Heart left ventricle (tissue), 16 donors: ENCODE data around the gene ST7. TPM values are rescaled to one million over a fixed set of nuclear protein-coding genes. Genes with fewer than 3 reads are reported as not detected.

Experiments used
- ATAC-seq, 4 donors: fragments of 200-7000 bp; cut with Tn5 transposase; one replicate each; pipeline ENCODE4 v1.9.1; 2020 to 2022; ENCODE audit warnings: moderate library complexity in 4 of 4, mild to moderate bottlenecking in 3 of 4, moderate number of reproducible peaks in 1 of 4
- DNase-seq, 5 donors: peaks; one replicate each; pipeline ENCODE4 v3.0.0-alpha.2; 2020
- H3K27ac ChIP-seq, 12 donors: fragments of 200-600 bp; sonication (generic) in 4 of 12; one replicate each; pipeline versions ENCODE4 v1.5.0 to v1.8.0; 2016 to 2022; ENCODE audit warnings: mild to moderate bottlenecking in 2 of 12
- H3K27me3 ChIP-seq, 9 donors: fragments of 200-600 bp; sonication (generic) in 2 of 9; one replicate each; pipeline versions ENCODE4 v1.5.1 to v1.8.0; 2016 to 2022; ENCODE audit warnings: mild to moderate bottlenecking in 3 of 9
- H3K36me3 ChIP-seq, 9 donors: fragments of 200-600 bp; sonication (generic) in 2 of 9; one replicate each; pipeline versions ENCODE4 v1.5.0 to v1.8.0; 2018 to 2022; ENCODE audit warnings: mild to moderate bottlenecking in 2 of 9
- H3K4me1 ChIP-seq, 12 donors: fragments of 200-600 bp; sonication (generic) in 4 of 12; one replicate each; pipeline versions ENCODE4 v1.5.0 to v1.8.0; 2016 to 2022; ENCODE audit warnings: mild to moderate bottlenecking in 3 of 12
- H3K4me3 ChIP-seq, 12 donors: fragments of 200-600 bp; sonication (generic) in 4 of 12; one replicate each; pipeline versions ENCODE4 v1.5.0 to v1.8.0; 2017 to 2022; ENCODE audit warnings: mild to moderate bottlenecking in 9 of 12, moderate library complexity in 4 of 12
- H3K9me3 ChIP-seq, 12 donors: fragments of 200-600 bp; sonication (generic) in 4 of 12; one replicate each; pipeline versions ENCODE4 v1.5.0 to v1.8.0; 2016 to 2022; ENCODE audit warnings: mild to moderate bottlenecking in 1 of 12
- CTCF ChIP-seq, 12 donors: fragments of 200-600 bp; sonication (generic) in 4 of 12; IDR thresholded peaks; one replicate each; pipeline versions ENCODE4 v1.5.0 to v1.8.0; 2018 to 2022; ENCODE audit warnings: antibody characterized with exemption in 12 of 12, mild to moderate bottlenecking in 5 of 12
- POLR2A ChIP-seq, 2 donors: fragments of 450-650 bp; IDR thresholded peaks; one replicate each; pipeline ENCODE4 v1.6.1; 2017; ENCODE audit warnings: antibody characterized with exemption in 2 of 2, mild to moderate bottlenecking in 2 of 2, moderate library complexity in 2 of 2
- WGBS, 4 donors: extraction: QIAGEN DNeasy Blood & Tissue Kit in 2 of 4; methylation state at CpG; one replicate each; pipeline versions ENCODE4 v1.1.5 to v1.1.7; 2013 to 2018; 5-methylcytosine and 5-hydroxymethylcytosine counted together
- intact Hi-C, 10 donors: fragments of 100-400 bp; cut with DNase I; formaldehyde crosslinking; loops; one replicate each; pipeline versions ENCODE4 v1.11.1 to v1.14.2; 2022
- polyA plus RNA-seq, 2 donors: library from polyadenylated mRNA; stranded (reverse); fragments of 200-250 nt; gene quantifications; one replicate each; pipeline ENCODE4 v1.2.3, GENCODE V29; 2013
- total RNA-seq, 9 donors: library from RNA; depleted of rRNA in 2 of 9; stranded (reverse); fragments of >200 nt in 2 of 9; fragmentation: NEBNext Ultra II Directional in 3 of 9; extraction: Animal tissue kit (Norgen Biotek cat#: 25700) in 3 of 9; gene quantifications; one replicate each; pipeline versions ENCODE4 v1.1.0 to v1.2.4, GENCODE V29; 2016 to 2023
- donor health status: ischemic (EF 13 %, LVEDD 7.1; RV severe dilation, severe dysfunction).
- donor health status: healthy with polysubstance abuse.
- donor health status: DM: no; HTN: yes; CAD: no.
- donor health status: DM: no; HTN: no; CAD: no.
- donor health status: ischemic (EF 25% LVEDD 6.9; RV normal size, moderate dysfunction).
- donor health status: ischemic (EF 25% LVEDD 5.7; RV mildly dilated, moderate dysfunction).
- donor health status: healthy.
- donor health status: DM: yes; HTN: yes; CAD: no.
- donor health status: ischemic (EF 35%, LVEDD 5.7; RV mildly dilated, moderate dysfunction).
- donor health status: nonischemic (EF 11% LVEDD 7.7; RV severe dilation, severe dysfunction).
- donor health status: DM: yes; HTN: yes; CAD: no.
- donor health status: PGD.
- donor health status: ischemic (EF 29% LVEDD 5.4; RV normal size, mild dysfunction).
- donor health status: nonischemic (EF 23%, LVEDD 6.1; RV moderate dilation, normal function).

The ST7 gene
- total and polyA plus RNA-seq, 11 donors: 16.0 to 41.3 (median 25.5) TPM

- ATAC-seq (no peak), DNase-seq (no peak)
- TF ChIP-seq POLR2A (IDR thresholded peaks at IDR 0.05) (no peak), CTCF (IDR thresholded peaks at IDR 0.05) (no peak)
- Histone ChIP-seq H3K27ac (no peak overlapping the region), H3K9me3 (peaks cover 0 to 4% (median 0%) of the 10 kb centered on the region in 12 donors), H3K36me3 (no peaks in the 10 kb centered on the region), H3K4me1 (peaks cover 0 to 13% (median 3%) of the 10 kb centered on the region in 12 donors), H3K4me3 (no peak overlapping the region), H3K27me3 (no peaks in the 10 kb centered on the region)
- WGBS, 4 donors: 91 to 97% (median 97%) methylated on average over 1 of the region's 1 CpG
- intact Hi-C loops: no loop called here
These were observed 46.0 kb downstream of the ST7 start for GRCh38 chr7:116999311-116999710.

GRCh38 chr7:117001283-117001682 is 48.0 kb downstream of the ST7 start:
- Histone ChIP-seq H3K4me3 (no peak overlapping the region), H3K4me1 (peaks cover 0 to 24% (median 2%) of the 10 kb centered on the region in 12 donors), H3K36me3 (no peaks in the 10 kb centered on the region), H3K27me3 (no peaks in the 10 kb centered on the region), H3K27ac (no peak overlapping the region), H3K9me3 (peaks cover 0 to 4% (median 0%) of the 10 kb centered on the region in 12 donors)
- intact Hi-C loops: no loop called here
- no peak for ATAC-seq
- no peak for TF ChIP-seq CTCF (IDR thresholded peaks at IDR 0.05)
- no peak for TF ChIP-seq POLR2A (IDR thresholded peaks at IDR 0.05)
- no peak for DNase-seq

- H3K4me3 ChIP-seq: no peak overlapping the region
- WGBS, 4 donors: 53 to 77% (median 72%) methylated on average over 1 of the region's 1 CpG
- no peak for ATAC-seq
- TF ChIP-seq POLR2A (IDR thresholded peaks at IDR 0.05) (no peak), CTCF (IDR thresholded peaks at IDR 0.05) (no peak)
- peaks cover 0 to 44% (median 7%) of the 10 kb centered on the region in 12 donors for H3K4me1 ChIP-seq
- no peaks in the 10 kb centered on the region for H3K36me3 ChIP-seq
- H3K27ac ChIP-seq: no peak overlapping the region
- intact Hi-C loops: loop anchor here in 1 of 10 donors (5.0 kb wide), 1 partner anchor 107 kb away; no protein-coding TSS in a partner anchor
- no peak for DNase-seq
- H3K9me3 ChIP-seq: no peaks in the 10 kb centered on the region
- H3K27me3 ChIP-seq: no peaks in the 10 kb centered on the region
These were observed 51.6 kb downstream of the ST7 start for GRCh38 chr7:117004899-117005298.

- no peaks in the 10 kb centered on the region for H3K36me3 ChIP-seq
- WGBS, 4 donors: 71 to 79% (median 74%) methylated on average over 2 of the region's 2 CpGs
- no peaks in the 10 kb centered on the region for H3K27me3 ChIP-seq
- DNase-seq: no peak
- no peak overlapping the region for H3K4me3 ChIP-seq
- intact Hi-C loops: loop anchor here in 1 of 10 donors (5.0 kb wide), 1 partner anchor 107 kb away; no protein-coding TSS in a partner anchor
- no peak overlapping the region for H3K27ac ChIP-seq
- peaks cover 0 to 49% (median 7%) of the 10 kb centered on the region in 12 donors for H3K4me1 ChIP-seq
- TF ChIP-seq POLR2A (IDR thresholded peaks at IDR 0.05) (no peak), CTCF (IDR thresholded peaks at IDR 0.05) (no peak)
- no peaks in the 10 kb centered on the region for H3K9me3 ChIP-seq
- no peak for ATAC-seq
These were observed 52.1 kb downstream of the ST7 start for GRCh38 chr7:117005449-117005848.
